ACHN (cell line): ENCODE measurements around the gene ITGB2.

Experiments
- DNase-seq: peaks from one replicate; pipeline ENCODE4 v3.0.0-alpha.2; 2015
- in situ Hi-C: cut with HindIII; loops from 2 replicates; pipeline ENCODE4 v1.10.0; 2017; ENCODE audit warnings: low sequenced_read_pairs, low pct_ligation_motif_present, low pct_unique_long_range_greater_than_20kb

ITGB2 gene

GRCh38 chr21:44903689-44904088, 17.0 kb downstream of the ITGB2 start:
- in situ Hi-C loops = no loop called here
- no peak for DNase-seq

- DNase-seq = no peak
- in situ Hi-C loops = no loop called here
These were observed 17.5 kb downstream of the ITGB2 start for GRCh38 chr21:44903050-44903685.

- in situ Hi-C loops = no loop called here
- no peak for DNase-seq
These were observed 18.2 kb downstream of the ITGB2 start for GRCh38 chr21:44902268-44903049.

DNA sequence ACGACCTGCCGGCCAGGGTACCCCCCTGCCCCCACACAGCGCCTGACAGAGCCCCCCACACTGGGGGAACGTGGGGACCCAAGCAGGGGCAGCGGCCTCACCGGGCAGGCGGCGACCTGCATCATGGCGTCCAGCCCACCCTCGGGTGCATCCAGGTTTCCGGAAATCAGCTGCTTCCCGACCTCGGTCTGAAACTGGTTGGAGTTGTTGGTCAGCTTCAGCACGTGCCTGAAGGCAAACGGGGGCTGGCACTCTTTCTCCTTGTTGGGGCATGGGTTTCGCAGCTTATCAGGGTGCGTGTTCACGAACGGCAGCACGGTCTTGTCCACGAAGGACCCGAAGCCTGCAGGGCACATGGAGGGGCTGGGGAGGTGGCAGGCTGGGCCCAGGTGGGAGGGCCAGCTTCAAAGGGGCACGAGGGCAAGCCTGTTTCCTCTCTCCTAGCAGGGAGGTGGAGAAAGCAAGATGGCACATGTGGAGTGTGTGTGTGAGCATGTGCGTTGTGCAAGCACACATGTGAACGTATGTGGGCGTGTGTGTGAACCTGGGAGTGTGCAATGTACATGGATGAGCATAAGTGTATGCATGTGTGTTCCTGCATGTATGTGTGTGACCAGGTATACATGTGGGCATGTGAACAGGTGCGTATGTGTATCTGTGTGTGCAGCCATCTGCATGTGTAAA, 19.2 kb downstream of the ITGB2 start:
- in situ Hi-C loops = no loop called here
- DNase-seq = no peak

GRCh38 chr21:44900559-44901251, 20.0 kb downstream of the ITGB2 start:
- DNase-seq = no peak
- in situ Hi-C loops = no loop called here

GRCh38 chr21:44899768-44900558, 20.7 kb downstream of the ITGB2 start:
- in situ Hi-C loops = no loop called here
- DNase-seq = no peak

GRCh38 chr21:44898851-44899767, 21.6 kb downstream of the ITGB2 start:
- no peak for DNase-seq
- in situ Hi-C loops = no loop called here

DNA sequence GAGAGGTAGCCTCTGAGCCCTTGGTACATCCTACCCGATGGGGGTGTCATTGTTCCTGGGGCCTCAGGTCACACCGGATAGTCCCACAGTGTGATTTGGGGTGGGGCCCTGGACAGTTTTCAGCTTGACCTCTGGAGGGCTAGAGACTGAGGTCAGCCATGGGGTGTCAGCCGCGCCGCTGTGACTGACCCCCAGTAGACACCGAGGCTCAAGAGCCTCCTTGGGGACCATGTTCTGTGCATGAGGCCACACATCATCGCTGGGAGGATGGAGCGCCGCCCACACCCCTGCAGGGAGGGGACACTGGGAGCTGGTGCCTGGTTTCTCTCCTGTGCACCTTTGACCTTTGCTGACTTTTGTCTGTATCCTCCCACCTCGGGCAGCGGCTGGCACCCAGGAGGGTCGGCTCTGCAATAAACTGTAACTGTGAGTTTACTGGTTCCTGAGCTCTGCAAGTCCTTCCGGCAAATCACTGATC, 22.6 kb downstream of the ITGB2 start:
- DNase-seq = no peak
- in situ Hi-C loops = no loop called here

DNA sequence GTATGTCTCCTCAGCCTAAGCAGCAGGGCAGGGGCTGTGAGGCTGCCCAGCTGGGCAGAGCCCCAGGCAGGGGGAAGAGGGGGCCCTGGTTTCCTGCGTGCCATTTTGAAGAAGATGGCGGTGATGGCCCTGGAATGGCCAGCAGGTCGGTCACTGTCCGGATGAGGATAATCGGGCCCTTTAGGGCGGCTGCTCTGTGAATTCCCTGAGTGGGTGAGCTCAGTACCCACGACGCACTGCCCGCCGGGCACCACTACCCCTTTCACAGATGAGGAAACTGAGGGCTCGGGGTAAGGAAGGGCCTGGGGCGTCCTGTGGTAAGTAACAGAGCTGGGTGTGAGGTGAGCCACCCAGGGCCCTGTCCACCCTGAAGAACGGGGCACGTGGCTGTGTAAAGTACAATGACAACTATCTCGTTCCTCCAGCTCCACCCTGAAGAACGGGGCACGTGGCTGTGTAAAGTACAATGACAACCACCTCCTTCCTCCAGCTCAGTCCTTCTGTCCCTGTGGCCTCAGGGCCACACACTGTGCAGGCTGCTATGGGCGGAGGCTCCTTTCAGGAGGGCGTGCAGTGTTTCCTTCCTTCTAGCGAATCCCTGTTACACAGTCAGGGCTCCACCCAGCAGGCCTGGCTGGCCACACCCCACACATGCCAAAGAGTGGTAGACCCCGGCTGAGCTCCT, 23.2 kb downstream of the ITGB2 start:
- no peak for DNase-seq
- in situ Hi-C loops = no loop called here

- no peak for DNase-seq
- in situ Hi-C loops = no loop called here
These were observed 24.0 kb downstream of the ITGB2 start for GRCh38 chr21:44896561-44897286.

DNA sequence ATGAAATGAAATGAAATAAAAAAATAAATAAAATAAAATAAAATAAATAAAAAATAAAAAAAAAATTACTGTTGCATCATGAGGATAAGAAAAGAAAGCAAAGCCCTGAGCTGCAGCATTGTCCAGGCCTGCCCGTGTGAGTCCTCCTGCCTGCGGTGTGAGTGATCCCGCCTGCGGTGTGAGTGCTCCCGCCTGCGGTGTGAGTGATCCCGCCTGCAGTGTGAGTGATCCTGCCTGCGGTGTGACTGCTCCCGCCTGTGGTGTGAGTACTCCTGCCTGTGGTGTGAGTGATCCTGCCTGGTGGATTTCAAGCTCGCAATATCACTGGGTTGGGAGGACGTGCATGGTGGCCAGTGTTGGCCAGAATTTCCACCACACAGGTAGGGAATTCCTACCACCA, 24.8 kb downstream of the ITGB2 start:
- in situ Hi-C loops = no loop called here
- DNase-seq = no peak

DNA sequence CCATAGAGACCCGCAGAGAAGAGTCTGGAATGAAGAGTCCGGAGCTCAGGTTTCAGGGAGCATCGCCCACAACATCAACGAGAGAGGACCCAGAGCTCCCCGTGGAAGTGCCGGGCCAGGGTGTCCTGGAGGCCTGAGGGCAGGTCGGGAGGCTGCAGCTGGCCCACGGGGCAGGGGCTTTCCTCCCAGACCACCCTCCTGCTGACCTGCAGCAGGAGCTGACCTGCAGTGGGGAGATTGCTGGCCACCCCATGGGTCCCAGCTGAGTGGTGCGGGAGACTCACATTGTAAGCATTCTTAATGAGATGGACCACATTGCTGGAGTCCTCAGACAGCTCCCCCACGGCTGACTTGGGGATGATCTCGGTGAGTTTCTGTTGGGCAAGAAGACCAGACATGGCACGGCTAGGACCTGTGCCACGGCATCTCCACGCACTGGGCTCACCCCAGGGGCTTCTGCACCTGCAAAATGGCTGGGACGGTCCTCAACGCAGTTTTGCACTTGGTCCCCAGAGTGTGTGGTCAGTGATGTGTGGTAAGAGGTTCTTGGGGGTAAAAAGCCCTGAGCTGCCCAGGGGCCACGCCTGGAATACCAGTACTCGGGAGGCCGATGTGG, 25.9 kb downstream of the ITGB2 start:
- DNase-seq = no peak
- in situ Hi-C loops = no loop called here

- no peak for DNase-seq
- in situ Hi-C loops = no loop called here
These were observed 26.6 kb downstream of the ITGB2 start for GRCh38 chr21:44893948-44894656.

- in situ Hi-C loops = no loop called here
- no peak for DNase-seq
These were observed 27.5 kb downstream of the ITGB2 start for GRCh38 chr21:44893278-44893556.

- DNase-seq = peak; percentile 40
- in situ Hi-C loops = no loop called here
These were observed 28.0 kb downstream of the ITGB2 start for GRCh38 chr21:44892536-44893277.
